ENCODE measurements around the gene CDC45.

DNA sequence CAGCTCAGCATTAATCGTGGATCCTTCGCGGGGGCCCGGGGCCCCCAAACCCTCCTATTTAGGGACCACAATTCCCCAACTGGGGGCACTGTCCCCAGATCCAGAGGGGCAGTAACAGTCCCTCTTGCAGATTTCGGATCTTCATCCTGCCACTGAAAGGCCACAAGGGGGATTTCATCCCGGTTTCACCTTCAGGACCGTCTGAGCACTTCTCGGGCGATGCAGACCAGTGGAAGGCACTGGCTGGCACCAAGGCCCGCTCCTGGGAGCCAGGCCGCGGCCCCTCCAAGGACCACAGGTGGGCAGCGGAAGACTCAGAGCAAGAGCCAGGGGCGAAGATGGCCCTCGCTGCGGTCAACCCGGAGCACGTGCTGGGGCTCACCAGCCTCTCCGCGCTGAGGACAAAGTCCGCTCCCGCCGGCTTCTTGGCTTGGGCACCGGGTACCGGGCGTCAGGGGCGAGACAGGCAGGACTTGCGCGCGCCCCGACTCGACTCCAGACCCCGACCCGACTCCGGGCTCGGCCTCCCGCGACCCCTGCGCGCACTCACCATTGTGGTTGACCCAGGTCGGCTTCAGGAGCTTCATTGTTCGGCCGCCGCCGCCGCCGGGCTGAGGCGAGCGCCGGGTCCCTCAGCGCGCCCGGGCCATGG is 48.7 kb upstream of the CDC45 start:
- TF ChIP-seq, protein P1, sequence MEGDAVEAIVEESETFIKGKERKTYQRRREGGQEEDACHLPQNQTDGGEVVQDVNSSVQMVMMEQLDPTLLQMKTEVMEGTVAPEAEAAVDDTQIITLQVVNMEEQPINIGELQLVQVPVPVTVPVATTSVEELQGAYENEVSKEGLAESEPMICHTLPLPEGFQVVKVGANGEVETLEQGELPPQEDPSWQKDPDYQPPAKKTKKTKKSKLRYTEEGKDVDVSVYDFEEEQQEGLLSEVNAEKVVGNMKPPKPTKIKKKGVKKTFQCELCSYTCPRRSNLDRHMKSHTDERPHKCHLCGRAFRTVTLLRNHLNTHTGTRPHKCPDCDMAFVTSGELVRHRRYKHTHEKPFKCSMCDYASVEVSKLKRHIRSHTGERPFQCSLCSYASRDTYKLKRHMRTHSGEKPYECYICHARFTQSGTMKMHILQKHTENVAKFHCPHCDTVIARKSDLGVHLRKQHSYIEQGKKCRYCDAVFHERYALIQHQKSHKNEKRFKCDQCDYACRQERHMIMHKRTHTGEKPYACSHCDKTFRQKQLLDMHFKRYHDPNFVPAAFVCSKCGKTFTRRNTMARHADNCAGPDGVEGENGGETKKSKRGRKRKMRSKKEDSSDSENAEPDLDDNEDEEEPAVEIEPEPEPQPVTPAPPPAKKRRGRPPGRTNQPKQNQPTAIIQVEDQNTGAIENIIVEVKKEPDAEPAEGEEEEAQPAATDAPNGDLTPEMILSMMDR (IDR thresholded peaks at IDR 0.05): no peak
- TF ChIP-seq POLR2A (IDR thresholded peaks at IDR 0.05): no peak

Data from ovary (tissue), 3 donors.